Vagina (tissue), 2 donors: ENCODE results near the gene RYR3.

Source experiments
- CTCF ChIP-seq, 3 experiments: fragments of 450-650 bp in 2 of 3; fragments of 200-600 bp in 1 of 3; sonication (generic) in 1 of 3; IDR thresholded peaks; one replicate each; pipeline ENCODE4 v1.5.1; 2017 to 2019; ENCODE audit warnings: antibody characterized with exemption in 3 of 3, mild to moderate bottlenecking in 2 of 3, moderate library complexity in 2 of 3
- POLR2A ChIP-seq, 2 donors: fragments of 450-650 bp; IDR thresholded peaks; one replicate each; pipeline ENCODE4 v1.6.1; 2017; ENCODE audit warnings: antibody characterized with exemption in 2 of 2, mild to moderate bottlenecking in 2 of 2, moderate library complexity in 2 of 2
- POLR2AphosphoS5 ChIP-seq, 2 donors: sonication (generic); formaldehyde crosslinking; IDR thresholded peaks; one replicate each; pipeline ENCODE4 v1.9.0; 2017; ENCODE audit warnings: antibody characterized with exemption in 2 of 2, mild to moderate bottlenecking in 2 of 2, low read depth in 1 of 2; ENCODE audit not compliant: insufficient read depth in 1 of 2

GRCh38 chr15:33515121-33515520, 204.4 kb downstream of the RYR3 start:
- TF ChIP-seq POLR2AphosphoS5 (IDR thresholded peaks at IDR 0.05; ENCODE audit: insufficient read depth in 1 of 2, low read depth in 1 of 2), result no peak
- no peak for TF ChIP-seq CTCF (IDR thresholded peaks at IDR 0.05)
- no peak for TF ChIP-seq POLR2A (IDR thresholded peaks at IDR 0.05)
